Psoas muscle (tissue), 7 donors: ENCODE data around the gene ZNF791. TPM values are rescaled to one million over a fixed set of nuclear protein-coding genes. Genes with fewer than 3 reads are reported as not detected.

ENCODE experiments used
- polyA plus RNA-seq, 3 donors: library from polyadenylated mRNA; stranded (reverse); fragments of 200-250 nt; gene quantifications; one replicate each; pipeline ENCODE4 v1.2.3, GENCODE V29; 2013
- total RNA-seq, 4 donors: library from RNA; stranded (reverse); fragmentation: NEBNext Ultra II Directional in 2 of 4; extraction: Animal tissue kit (Norgen Biotek cat#: 25700) in 2 of 4; gene quantifications; one replicate each; pipeline versions ENCODE4 v1.2.1 to v1.2.4, GENCODE V29; 2021 to 2023
- donor health status: healthy with polysubstance abuse.
- donor health status: DM: no; HTN: no; CAD: no; lungs with moderate emphysema.
- donor health status: Bipolar disorder and iron deficiency.
- donor health status: healthy.
- donor health status: DM: no; HTN: no; CAD: no.
- donor health status: DM: no; HTN: no; CAD: no.
- donor health status: DM: yes; HTN: yes; CAD: no.

The ZNF791 gene
- total and polyA plus RNA-seq, 7 donors = 4.1 to 18.9 (median 8.8) TPM

Other genes starting within 250 kb of the ZNF791 start
- gene ZNF442, start 245.2 kb upstream of the ZNF791 start, total RNA-seq = 1 to 10 TPM in 3 of 4 donors, under 1 TPM in 1; 0.66 to 2.2 (median 1.3) TPM
- under 1 TPM; 0.13 to 0.56 (median 0.27) TPM for gene ZNF442, start 245.2 kb upstream of the ZNF791 start, polyA plus RNA-seq
- 1 to 10 TPM; 1.9 TPM for gene ZNF799, start 209.6 kb upstream of the ZNF791 start, total RNA-seq
- gene ZNF799, start 209.6 kb upstream of the ZNF791 start, polyA plus RNA-seq = 1 to 10 TPM; 1.7 to 3.4 (median 2.3) TPM
- gene ZNF443, start 169.9 kb upstream of the ZNF791 start, total RNA-seq = 1 to 10 TPM; 1.1 to 2.3 (median 1.2) TPM
- gene ZNF443, start 169.9 kb upstream of the ZNF791 start, polyA plus RNA-seq = 1 to 10 TPM in 1 of 3 donors, under 1 TPM in 2; 0.79 to 1.5 (median 0.86) TPM
- 1 to 10 TPM in 3 of 4 donors, not detected in 1; 1.3 to 1.8 (median 1.7) TPM for gene ZNF709, start 126.1 kb upstream of the ZNF791 start, total RNA-seq
- under 1 TPM; 0.58 to 0.91 (median 0.68) TPM for gene ZNF709, start 126.1 kb upstream of the ZNF791 start, polyA plus RNA-seq
- gene ZNF564, start 59.4 kb upstream of the ZNF791 start, total RNA-seq = 1 to 10 TPM; 3.5 to 6.2 (median 5.4) TPM
- 1 to 10 TPM; 3.2 to 6.0 (median 4.6) TPM for gene ZNF564, start 59.4 kb upstream of the ZNF791 start, polyA plus RNA-seq
- 1 to 10 TPM; 1.6 to 4.9 (median 2.9) TPM for gene ZNF490, start 107 bp upstream of the ZNF791 start, total RNA-seq
- 1 to 10 TPM in 1 of 3 donors, under 1 TPM in 2; 0.17 to 1.8 (median 0.27) TPM for gene ZNF490, start 107 bp upstream of the ZNF791 start, polyA plus RNA-seq
- gene MAN2B1, start 55.8 kb downstream of the ZNF791 start, total RNA-seq = 10 to 100 TPM; 14.6 to 20.5 (median 16.2) TPM
- gene MAN2B1, start 55.8 kb downstream of the ZNF791 start, polyA plus RNA-seq = 10 to 100 TPM in 2 of 3 donors, 1 to 10 TPM in 1; 9.6 to 17.8 (median 14.1) TPM
- 1 to 10 TPM; 1.8 to 5.8 (median 3.7) TPM for gene WDR83, start 55.9 kb downstream of the ZNF791 start, total RNA-seq
- 1 to 10 TPM; 3.8 to 9.1 (median 5.8) TPM for gene WDR83, start 55.9 kb downstream of the ZNF791 start, polyA plus RNA-seq
- 10 to 100 TPM; 75.6 to 86.7 (median 82.9) TPM for gene DHPS, start 71.0 kb downstream of the ZNF791 start, total RNA-seq
- 10 to 100 TPM; 70.0 to 84.2 (median 83.8) TPM for gene DHPS, start 71.0 kb downstream of the ZNF791 start, polyA plus RNA-seq
- gene GNG14, start 77.1 kb downstream of the ZNF791 start, total RNA-seq = not detected
- not detected for gene GNG14, start 77.1 kb downstream of the ZNF791 start, polyA plus RNA-seq
- gene FBXW9, start 85.7 kb downstream of the ZNF791 start, total RNA-seq = 1 to 10 TPM; 1.2 to 2.2 (median 1.6) TPM
- 1 to 10 TPM; 4.1 to 9.2 (median 4.4) TPM for gene FBXW9, start 85.7 kb downstream of the ZNF791 start, polyA plus RNA-seq
- gene TNPO2, start 113.0 kb downstream of the ZNF791 start, total RNA-seq = 10 to 100 TPM; 29.0 to 48.1 (median 37.3) TPM
- 10 to 100 TPM; 17.4 to 31.2 (median 28.6) TPM for gene TNPO2, start 113.0 kb downstream of the ZNF791 start, polyA plus RNA-seq
- gene TRIR, start 123.8 kb downstream of the ZNF791 start, total RNA-seq = 100 to 1,000 TPM in 3 of 4 donors, 10 to 100 TPM in 1; 78.6 to 124 (median 108) TPM
- gene TRIR, start 123.8 kb downstream of the ZNF791 start, polyA plus RNA-seq = 100 to 1,000 TPM; 183 to 309 (median 187) TPM
- 10 to 100 TPM; 43.0 to 52.8 (median 51.0) TPM for gene GET3, start 126.6 kb downstream of the ZNF791 start, total RNA-seq
- gene GET3, start 126.6 kb downstream of the ZNF791 start, polyA plus RNA-seq = 100 to 1,000 TPM in 1 of 3 donors, 10 to 100 TPM in 2; 75.6 to 135 (median 98.5) TPM
- not detected for gene BEST2, start 140.9 kb downstream of the ZNF791 start, total RNA-seq
- gene BEST2, start 140.9 kb downstream of the ZNF791 start, polyA plus RNA-seq = under 1 TPM; 0.04 to 0.37 (median 0.08) TPM
- gene HOOK2, start 164.6 kb downstream of the ZNF791 start, total RNA-seq = 10 to 100 TPM; 20.3 to 33.0 (median 23.8) TPM
- 10 to 100 TPM; 11.3 to 21.7 (median 19.0) TPM for gene HOOK2, start 164.6 kb downstream of the ZNF791 start, polyA plus RNA-seq
- gene JUNB, start 180.6 kb downstream of the ZNF791 start, total RNA-seq = 100 to 1,000 TPM in 2 of 4 donors, 10 to 100 TPM in 2; 29.2 to 217 (median 73.6) TPM
- gene JUNB, start 180.6 kb downstream of the ZNF791 start, polyA plus RNA-seq = 100 to 1,000 TPM in 1 of 3 donors, 10 to 100 TPM in 2; 25.1 to 145 (median 31.9) TPM
- 100 to 1,000 TPM; 273 to 419 (median 370) TPM for gene PRDX2, start 190.9 kb downstream of the ZNF791 start, total RNA-seq
- 100 to 1,000 TPM; 329 to 535 (median 396) TPM for gene PRDX2, start 190.9 kb downstream of the ZNF791 start, polyA plus RNA-seq
- 1 to 10 TPM in 3 of 4 donors, under 1 TPM in 1; 0.92 to 3.2 (median 2.0) TPM for gene THSD8, start 191.1 kb downstream of the ZNF791 start, total RNA-seq
- gene THSD8, start 191.1 kb downstream of the ZNF791 start, polyA plus RNA-seq = 1 to 10 TPM; 1.9 to 2.5 (median 2.0) TPM
- gene RNASEH2A, start 195.7 kb downstream of the ZNF791 start, total RNA-seq = 1 to 10 TPM; 2.4 to 5.0 (median 3.0) TPM
- gene RNASEH2A, start 195.7 kb downstream of the ZNF791 start, polyA plus RNA-seq = 1 to 10 TPM; 3.6 to 9.0 (median 8.6) TPM
- gene RTBDN, start 223.7 kb downstream of the ZNF791 start, total RNA-seq = not detected
- under 1 TPM in 1 of 3 donors, not detected in 2; 0.05 TPM for gene RTBDN, start 223.7 kb downstream of the ZNF791 start, polyA plus RNA-seq
- not detected for gene MAST1, start 227.6 kb downstream of the ZNF791 start, total RNA-seq
- gene MAST1, start 227.6 kb downstream of the ZNF791 start, polyA plus RNA-seq = under 1 TPM; 0.09 to 0.13 (median 0.10) TPM